SU-DHL-6 (cell line): ENCODE data around the gene ZFHX2.

Experiments
- H2AFZ ChIP-seq: fragments of 200-600 bp; sonication (generic); 2 replicates; pipeline ENCODE4 v1.6.1; 2014; ENCODE audit warnings: low read depth, mild to moderate bottlenecking, moderate library complexity, mixed read lengths, antibody characterized with exemption, low read length; ENCODE audit not compliant: severe bottlenecking
- H3F3A ChIP-seq: fragments of 200-600 bp; shearing (Covaris generic); 2 replicates; pipeline ENCODE4 v1.6.0; 2016; ENCODE audit warnings: antibody characterized with exemption, mild to moderate bottlenecking; ENCODE audit not compliant: insufficient read depth
- H3K27ac ChIP-seq: fragments of 200-600 bp; sonication (generic); 2 replicates; pipeline ENCODE4 v1.5.1; 2016; ENCODE audit warnings: low read depth, mild to moderate bottlenecking, low read length, moderate library complexity, mixed read lengths
- H3K27me3 ChIP-seq: fragments of 200-600 bp; sonication (generic), shearing (Covaris generic); 2 replicates; pipeline ENCODE4 v1.6.0; 2014; ENCODE audit warnings: mild to moderate bottlenecking, low read length
- H3K36me3 ChIP-seq: fragments of 200-600 bp; sonication (generic); 2 replicates; pipeline ENCODE4 v1.6.1; 2014; ENCODE audit warnings: mild to moderate bottlenecking, low read length, mixed read lengths
- H3K4me2 ChIP-seq: fragments of 300-600, 200-600 bp; shearing (Covaris generic), sonication (generic); 2 replicates; pipeline ENCODE4 v1.6.0; 2014; ENCODE audit warnings: low read length, low read depth, mild to moderate bottlenecking; ENCODE audit not compliant: poor library complexity, severe bottlenecking
- H3K4me3 ChIP-seq: fragments of 200-600 bp; sonication (generic); 2 replicates; pipeline ENCODE4 v1.5.1; 2014; ENCODE audit warnings: antibody characterized with exemption, low read length, mild to moderate bottlenecking, mixed read lengths; ENCODE audit not compliant: insufficient read depth, poor library complexity, severe bottlenecking
- H3K79me2 ChIP-seq: fragments of 200-600 bp; sonication (generic); 2 replicates; pipeline ENCODE4 v1.6.1; 2014; ENCODE audit warnings: mild to moderate bottlenecking, low read length, moderate library complexity; ENCODE audit not compliant: insufficient read depth
- H3K9ac ChIP-seq: fragments of 200-600 bp; sonication (generic); 2 replicates; pipeline ENCODE4 v1.7.0; 2014; ENCODE audit warnings: mild to moderate bottlenecking, low read length
- H3K9me2 ChIP-seq: fragments of 200-600 bp; sonication (generic); replicated peaks from 2 replicates; pipeline ENCODE4 v1.6.1; 2014; ENCODE audit warnings: low read length; ENCODE audit not compliant: insufficient read depth
- H3K9me3 ChIP-seq: fragments of 200-600 bp; sonication (generic); 2 replicates; pipeline ENCODE4 v1.6.1; 2014; ENCODE audit warnings: low read length, mixed read lengths; ENCODE audit not compliant: insufficient read depth
- H4K20me1 ChIP-seq: fragments of 200-600 bp; sonication (generic); 2 replicates; pipeline ENCODE4 v1.6.1; 2014; ENCODE audit warnings: low read depth, mild to moderate bottlenecking, antibody characterized with exemption, low read length, moderate library complexity, mixed read lengths
- CTCF ChIP-seq: fragments of 200-600 bp; sonication (generic); IDR thresholded peaks from one replicate; pipeline ENCODE4 v1.5.1; 2017; ENCODE audit warnings: antibody characterized with exemption, mild to moderate bottlenecking, low read length, moderate library complexity; ENCODE audit not compliant: insufficient read depth, poor library complexity, severe bottlenecking
- EZH2phosphoT487 ChIP-seq: fragments of 200-600 bp; sonication (generic), shearing (Covaris generic); conservative IDR thresholded peaks from 2 replicates; pipeline ENCODE4 v1.6.1; 2018; ENCODE audit warnings: mild to moderate bottlenecking, antibody characterized with exemption, low read length, moderate library complexity, mixed read lengths

The ZFHX2 gene

GRCh38 chr14:23535943-23536342 is 15.6 kb downstream of the ZFHX2 start:
- H3K27me3 ChIP-seq: no peaks in the 10 kb centered on the region
- H2AFZ ChIP-seq: no peak overlapping the region
- no peak overlapping the region for H3K4me2 ChIP-seq
- no peaks in the 10 kb centered on the region for H3K36me3 ChIP-seq
- H3K79me2 ChIP-seq: no peaks in the 10 kb centered on the region
- H3K9me2 ChIP-seq: no peaks in the 10 kb centered on the region
- TF ChIP-seq CTCF (no peak), EZH2phosphoT487 (no peak)
- no peaks in the 10 kb centered on the region for H3F3A ChIP-seq
- no peak overlapping the region for H3K9ac ChIP-seq
- H4K20me1 ChIP-seq: no peaks in the 10 kb centered on the region
- no peaks in the 10 kb centered on the region for H3K9me3 ChIP-seq
- no peak overlapping the region for H3K4me3 ChIP-seq
- H3K27ac ChIP-seq: no peak overlapping the region

GRCh38 chr14:23533652-23534435 is 17.7 kb downstream of the ZFHX2 start:
- Histone ChIP-seq H3K27me3 (no peaks in the 10 kb centered on the region), H3K4me2 (no peak overlapping the region), H3K4me3 (no peak overlapping the region), H3K9me2 (no peaks in the 10 kb centered on the region), H3F3A (no peaks in the 10 kb centered on the region), H2AFZ (no peak overlapping the region), H3K36me3 (no peaks in the 10 kb centered on the region), H3K9ac (no peak overlapping the region), H4K20me1 (no peaks in the 10 kb centered on the region), H3K9me3 (no peaks in the 10 kb centered on the region), H3K27ac (no peak overlapping the region), H3K79me2 (no peaks in the 10 kb centered on the region)
- no peak for TF ChIP-seq CTCF

- no peaks in the 10 kb centered on the region for H3K9me2 ChIP-seq
- H3K27me3 ChIP-seq: no peaks in the 10 kb centered on the region
- H3K36me3 ChIP-seq: no peaks in the 10 kb centered on the region
- no peaks in the 10 kb centered on the region for H3K9me3 ChIP-seq
- no peak overlapping the region for H3K4me2 ChIP-seq
- H3K27ac ChIP-seq: no peak overlapping the region
- H3K4me3 ChIP-seq: no peak overlapping the region
- H3K9ac ChIP-seq: no peak overlapping the region
- H4K20me1 ChIP-seq: no peaks in the 10 kb centered on the region
- TF ChIP-seq EZH2phosphoT487 (no peak), CTCF (no peak)
- H3F3A ChIP-seq: no peaks in the 10 kb centered on the region
- H3K79me2 ChIP-seq: no peaks in the 10 kb centered on the region
- no peak overlapping the region for H2AFZ ChIP-seq
Observed at GRCh38 chr14:23532658-23533057, 18.9 kb downstream of the ZFHX2 start.
